Measurements from ENCODE around the gene BRMS1.
"Not testable (repeated sequence)": the region's sequence is repeated elsewhere in the genome, so short reads cannot be mapped to it uniquely, and the experiment has no call there.

Gene BRMS1

DNA sequence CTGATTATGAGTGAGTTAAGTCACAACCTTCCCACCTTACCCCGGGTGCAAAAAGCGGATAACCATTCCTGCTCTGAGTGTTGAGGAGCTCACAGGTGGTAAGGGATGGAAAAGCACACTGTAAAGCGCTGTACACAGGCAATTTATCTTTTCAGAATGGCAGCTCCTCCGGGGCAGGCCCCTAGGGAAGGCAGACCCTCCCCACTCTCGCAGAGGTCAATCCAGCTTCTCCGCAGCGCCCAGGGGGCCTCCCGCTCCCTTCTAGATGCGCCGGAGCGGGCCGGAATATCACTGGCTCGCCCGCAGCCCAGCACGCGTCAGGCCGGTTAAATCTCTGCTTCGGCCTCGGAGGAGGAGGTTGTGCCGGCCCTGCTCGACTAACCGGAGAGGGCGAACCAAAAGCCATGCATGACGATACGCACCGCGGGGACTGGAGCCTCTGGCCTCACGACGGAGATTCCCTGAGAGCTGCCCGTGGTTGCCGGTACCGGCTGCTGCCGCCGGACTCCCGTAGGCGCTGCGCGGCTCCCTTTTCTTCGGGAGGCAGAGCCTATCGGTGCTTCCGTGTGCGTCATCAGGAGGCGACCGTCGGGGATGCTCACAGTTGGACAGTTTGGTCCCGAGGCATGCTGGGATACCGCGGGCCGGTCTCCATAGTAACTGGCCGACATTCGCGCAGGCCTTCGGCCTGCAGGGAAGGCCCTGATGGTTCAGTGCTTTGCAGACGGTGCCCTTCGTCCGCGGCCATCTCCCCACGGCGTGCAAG lies at the start of gene BRMS1:
Gene BRMS1 (minus strand): TSS at position 555 of the 766 bp plus-strand sequence. CDS start 2,870 bp downstream, outside the sequence.
- peak; percentile 98 for DNase-seq

DNA sequence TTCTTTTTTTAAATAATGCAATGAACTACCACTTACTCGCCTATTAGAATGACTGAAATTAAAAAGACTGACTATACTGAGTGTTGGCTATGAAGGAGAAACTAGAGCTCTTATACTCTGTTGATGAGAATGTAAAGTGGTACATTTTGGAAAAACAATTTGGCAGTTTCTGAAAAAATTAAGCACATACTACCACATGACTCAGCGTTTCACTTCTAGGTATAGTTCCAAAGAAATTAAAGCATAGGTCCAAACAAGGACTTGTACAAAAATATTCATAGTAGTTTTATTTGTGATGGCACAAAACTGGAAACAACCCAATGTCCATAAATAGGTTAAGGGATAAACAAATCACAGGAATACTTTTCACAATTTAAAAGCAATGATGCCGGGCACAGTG lies 49.0 kb upstream of the BRMS1 start:
- DNase-seq: no peak

DNA sequence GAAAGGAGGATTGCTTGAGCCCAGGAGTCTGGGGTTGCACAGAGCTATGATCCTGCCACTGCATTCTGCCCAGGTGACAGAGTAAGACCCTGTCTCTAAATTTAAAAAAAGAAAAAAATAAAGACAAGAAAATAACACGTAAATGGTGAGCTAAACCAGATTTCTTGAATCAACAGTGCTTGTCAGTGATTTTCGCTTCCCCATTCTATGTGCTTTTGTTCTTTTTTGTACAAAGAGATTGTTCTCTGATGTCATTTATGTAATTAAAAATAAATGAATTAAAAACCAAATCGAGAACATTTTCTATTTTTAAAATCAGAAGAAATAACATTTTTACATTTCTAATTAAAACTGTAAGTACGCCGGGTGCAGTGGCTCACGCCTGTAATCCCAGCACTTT lies 46.4 kb upstream of the BRMS1 start:
- DNase-seq: no peak

GRCh38 chr11:66388780-66389386 lies 44.0 kb upstream of the BRMS1 start:
- DNase-seq: peak; percentile 91

DNA sequence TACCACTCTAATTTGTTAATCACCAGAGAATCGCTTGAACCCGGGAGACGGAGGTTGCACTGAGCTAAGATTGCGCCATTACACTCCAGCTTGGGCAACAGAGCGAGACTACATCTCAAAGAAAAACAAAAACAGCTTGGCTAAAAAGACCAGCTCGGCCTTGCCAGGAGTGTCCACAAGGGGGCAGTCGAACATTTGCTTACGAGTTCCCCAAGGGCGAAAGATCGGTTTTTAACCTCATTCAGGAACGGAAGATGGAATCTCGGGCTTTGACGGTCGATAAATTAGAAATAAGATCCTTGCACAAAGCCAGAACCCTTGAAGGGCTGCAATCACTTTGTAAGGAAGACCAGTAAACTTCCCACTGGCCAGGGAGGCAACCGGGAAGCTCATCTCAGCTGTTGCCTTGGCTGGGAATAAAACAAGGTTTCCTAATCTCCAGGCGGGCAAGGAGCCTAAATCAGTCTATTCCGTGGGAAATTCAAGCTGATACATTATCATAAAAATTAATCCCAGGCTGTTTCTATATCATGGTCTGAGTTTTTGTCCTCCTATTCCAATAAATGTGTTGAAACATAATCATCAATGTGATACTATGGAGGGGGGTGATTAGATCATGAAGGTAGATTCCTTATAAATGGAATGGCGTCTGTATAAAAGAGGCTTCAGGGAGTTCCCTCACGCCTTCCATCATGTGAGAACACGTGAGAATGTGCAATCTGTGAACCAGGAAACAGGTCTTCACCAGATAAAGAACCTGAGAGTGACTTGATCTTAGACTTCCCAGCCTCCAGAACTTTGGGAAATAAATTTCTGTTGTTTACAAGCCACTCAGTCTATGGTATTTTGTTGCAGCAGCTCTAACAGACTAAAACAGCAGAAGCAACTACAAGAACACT lies 41.5 kb upstream of the BRMS1 start:
- DNase-seq: peak; percentile 91

GRCh38 chr11:66384316-66384715 lies 39.4 kb upstream of the BRMS1 start:
- DNase-seq: not testable (repeated sequence)

DNA sequence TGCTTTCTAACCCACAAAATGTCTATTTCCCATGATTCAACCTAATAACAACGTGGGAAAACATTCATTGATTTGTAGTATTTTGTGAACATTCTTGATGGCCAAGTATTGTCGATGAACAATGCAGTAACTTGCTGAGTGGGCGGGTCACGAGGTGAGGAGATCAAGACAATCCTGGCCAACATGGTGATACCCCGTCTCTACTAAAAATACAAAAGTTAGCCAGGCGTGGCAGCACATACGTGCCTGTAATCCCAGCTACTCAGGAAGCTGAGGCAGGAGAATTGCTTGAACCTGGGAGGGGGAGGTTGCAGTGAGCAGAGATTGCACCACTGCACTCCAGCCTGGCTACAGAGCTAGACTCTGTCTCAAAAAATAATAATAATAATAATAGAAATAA lies 35.4 kb upstream of the BRMS1 start:
- DNase-seq: not testable (repeated sequence)

DNA sequence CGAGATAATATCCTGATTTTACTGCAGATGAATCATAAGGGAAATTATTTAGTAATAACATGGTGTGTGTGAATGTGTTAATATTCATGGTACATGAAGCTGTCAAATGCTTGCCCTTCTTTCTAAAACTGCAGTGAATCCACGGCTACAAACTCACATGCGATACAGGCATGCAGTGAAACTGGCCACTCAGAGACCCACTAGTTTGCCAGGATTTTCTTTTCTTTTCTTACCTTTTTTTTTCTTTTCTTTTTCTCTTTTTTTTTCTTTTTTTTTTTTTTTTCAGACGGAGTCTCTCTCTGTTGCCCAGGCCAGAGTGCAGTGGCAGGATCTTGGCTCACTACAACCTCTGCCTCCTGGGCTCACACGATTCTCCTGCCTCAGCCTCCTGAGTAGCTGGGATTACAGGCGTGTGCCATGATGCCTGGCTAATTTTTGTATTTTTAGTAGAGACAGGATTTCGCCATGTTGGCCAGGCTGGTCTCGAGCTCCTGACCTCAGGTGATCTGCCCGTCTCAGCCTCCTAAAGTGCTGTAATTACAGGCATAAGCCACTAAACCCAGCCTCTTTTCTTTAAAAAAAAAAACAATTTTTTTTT lies 28.9 kb upstream of the BRMS1 start:
- DNase-seq: not testable (repeated sequence)

DNA sequence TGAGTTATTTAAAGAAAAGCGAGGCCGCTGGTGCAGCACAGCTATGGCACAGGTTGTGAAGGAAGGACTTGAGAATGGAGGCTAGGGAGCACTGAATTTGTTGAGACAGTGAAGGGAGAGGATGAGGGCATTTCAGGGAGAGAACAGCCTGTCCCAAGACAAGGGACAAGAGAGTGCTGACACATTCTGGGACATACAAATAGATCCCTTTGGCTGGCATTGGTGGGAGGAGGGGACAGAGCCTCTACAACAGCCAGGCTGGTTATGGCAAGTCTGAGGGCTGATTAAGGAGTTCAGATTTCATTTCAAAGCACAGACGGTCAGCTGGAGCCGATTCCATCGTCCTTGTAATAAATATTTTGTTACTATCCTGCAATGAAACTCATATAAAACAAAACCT lies 28.4 kb upstream of the BRMS1 start:
- no peak for DNase-seq

- DNase-seq: peak; percentile 87
These were observed 26.9 kb upstream of the BRMS1 start, which contains the start of gene SLC29A2 for GRCh38 chr11:66371627-66372415. TSS of gene SLC29A2 (minus strand) at chr11:66371760. CDS start at chr11:66371591, 169 bp downstream.

GRCh38 chr11:66369073-66369894 lies 24.4 kb upstream of the BRMS1 start:
- DNase-seq: no peak

DNA sequence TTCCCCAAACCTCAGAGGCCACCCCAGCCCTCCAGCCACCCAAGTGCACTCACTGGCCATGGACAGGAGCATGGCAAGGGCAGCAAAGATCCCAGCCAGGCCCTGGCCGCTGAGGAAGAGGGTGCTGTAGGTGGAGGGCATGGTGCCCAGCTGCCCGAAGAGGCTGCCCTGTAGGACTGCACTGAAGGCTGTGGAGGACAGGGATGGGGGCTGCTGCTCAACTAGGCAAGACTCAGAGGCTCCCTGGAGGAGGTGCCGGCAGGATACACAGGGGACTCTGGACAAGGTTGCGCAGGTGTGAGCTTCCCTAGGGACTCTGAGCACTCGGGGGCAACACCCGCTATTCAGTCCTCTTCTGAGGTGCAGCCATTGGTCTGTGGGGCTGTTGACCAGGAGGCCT lies 23.6 kb upstream of the BRMS1 start:
- DNase-seq: no peak

DNA sequence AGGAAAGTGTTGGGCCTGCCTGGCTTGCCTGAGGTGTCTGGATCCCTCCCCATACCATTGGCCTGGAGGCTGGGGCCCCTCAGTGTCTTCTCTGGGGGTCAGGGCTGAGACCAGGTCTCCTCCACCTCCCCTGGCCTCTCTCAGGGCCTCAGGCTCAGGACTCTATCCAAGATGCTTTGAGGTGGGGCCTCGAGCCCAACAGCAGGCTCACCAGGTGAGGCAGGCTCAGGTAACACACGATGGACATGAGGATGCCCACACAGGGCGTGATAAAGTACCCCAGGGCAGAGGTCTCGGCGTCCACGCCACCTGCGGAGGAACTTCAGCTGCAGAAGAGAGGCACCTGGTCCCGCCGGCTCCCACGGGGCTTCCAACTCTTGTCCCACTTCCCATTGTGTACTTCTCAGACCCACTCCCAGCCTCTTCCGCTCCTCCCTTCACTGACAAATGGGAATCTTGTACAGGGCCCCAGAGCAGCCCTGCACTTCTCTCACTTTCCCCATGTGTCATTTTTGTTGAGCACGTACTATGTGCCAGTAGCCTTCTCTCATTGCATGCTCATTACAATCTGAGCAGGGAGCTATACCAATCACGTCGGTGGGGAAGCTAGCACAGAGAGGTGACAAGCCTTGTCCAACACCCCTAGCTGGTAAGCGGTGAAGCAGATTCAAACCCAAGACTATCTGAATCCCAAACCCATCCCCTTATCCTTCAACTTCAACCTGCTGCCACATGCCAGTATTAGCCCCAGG lies 22.8 kb upstream of the BRMS1 start:
- no peak for DNase-seq

- DNase-seq: no peak
These were observed 22.1 kb upstream of the BRMS1 start for GRCh38 chr11:66366844-66367477.

GRCh38 chr11:66365711-66366619 lies 21.1 kb upstream of the BRMS1 start:
- DNase-seq: no peak

DNA sequence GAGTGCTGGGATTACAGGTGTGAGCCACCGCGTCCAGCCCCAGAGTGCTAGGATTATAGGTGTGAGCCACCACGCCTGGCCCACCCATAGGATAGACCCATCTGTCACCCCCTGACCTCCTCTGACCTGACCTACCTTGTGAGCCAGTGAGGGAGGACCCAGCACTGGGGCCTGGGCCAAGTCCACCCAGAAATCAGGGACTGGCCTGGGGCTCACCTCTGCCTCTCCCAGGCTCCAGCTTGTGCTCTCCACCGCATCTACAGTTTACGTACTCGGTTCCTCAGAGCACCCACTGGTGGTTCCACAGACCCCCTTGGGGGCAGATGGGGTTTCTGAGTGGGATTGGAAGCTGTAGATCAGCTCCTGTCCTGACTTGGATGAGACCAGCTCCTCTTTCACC lies 20.3 kb upstream of the BRMS1 start:
- no peak for DNase-seq

- peak; percentile 62 for DNase-seq
These were observed 19.1 kb upstream of the BRMS1 start for GRCh38 chr11:66363805-66364535.

DNA sequence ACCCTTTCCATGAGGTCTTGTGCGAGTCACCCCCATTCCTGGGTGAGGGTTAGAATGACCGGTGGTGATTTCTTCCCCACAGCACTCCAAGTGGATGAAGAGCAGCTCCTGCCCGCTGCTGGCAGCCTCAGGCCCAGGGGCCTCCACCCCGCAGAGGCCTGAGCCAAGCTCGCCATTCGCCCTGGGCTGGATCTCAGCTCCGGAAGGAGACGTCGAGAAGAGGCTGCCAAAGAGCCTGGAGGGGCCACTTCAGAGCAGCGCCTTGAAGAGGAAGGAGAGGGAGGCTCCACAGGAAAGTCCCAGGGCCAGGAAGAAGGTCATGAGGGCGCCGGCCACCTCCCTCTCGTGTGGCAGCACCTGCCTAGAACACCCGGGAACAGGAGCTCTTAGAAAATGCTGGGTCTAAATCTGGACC lies 18.3 kb upstream of the BRMS1 start:
- DNase-seq: no peak

Data from hematopoietic multipotent progenitor cell treated with erythropoietin and hydrocortisone succinate and interleukin-3 and kit ligand, for 6 days (in vitro differentiated cells).